CD4-positive, alpha-beta T cell (primary cell): Measurements from ENCODE around the gene DTD1. TPM values are rescaled to one million over a fixed set of nuclear protein-coding genes. Genes with fewer than 3 reads are reported as not detected.
A peak's percentile ranks its signal among the peaks of the same experiment; 100 is the strongest.

Source experiments
- ATAC-seq: fragments of 200-7000 bp; cut with Tn5 transposase; one replicate; pipeline ENCODE4 v1.10.0; 2022; ENCODE audit warnings: mild to moderate bottlenecking; ENCODE audit not compliant: poor library complexity
- CTCF ChIA-PET: fragments of 350-600 bp; sonication (Branson Sonifier 250); formaldehyde crosslinking; loops from one replicate; lab custom pipeline; 2021; ENCODE audit warnings: antibody characterized with exemption, inconsistent platforms; lab: Charles Lee
- POLR2A ChIA-PET: fragments of 350-600 bp; sonication (Branson Sonifier 250); formaldehyde crosslinking; loops from one replicate; lab custom pipeline; 2021; ENCODE audit warnings: antibody characterized with exemption, inconsistent platforms; lab: Charles Lee
- DNase-seq, 14 experiments: peaks; one replicate each; pipeline ENCODE4 v3.0.0-alpha.2; 2013 to 2020; ENCODE audit warnings: mixed read lengths in 2 of 14
- H3K27ac ChIP-seq, 2 donors: one replicate each; pipeline versions ENCODE4 v1.5.1 to v1.7.0; 2013; ENCODE audit warnings: low read length in 2 of 2, low read depth in 1 of 2, mild to moderate bottlenecking in 1 of 2
- H3K27me3 ChIP-seq, 2 experiments: 1 replicate in 1 of 2; 2 replicates in 1 of 2; pipeline versions ENCODE4 v1.6.1 to v1.7.0; 2013; ENCODE audit warnings: low read length in 2 of 2, control low read depth in 1 of 2, mild to moderate bottlenecking in 1 of 2, moderate library complexity in 1 of 2; ENCODE audit not compliant: insufficient read depth in 2 of 2, control insufficient read depth in 1 of 2
- H3K36me3 ChIP-seq: one replicate; pipeline ENCODE4 v1.6.1; 2013; ENCODE audit warnings: low read length, control low read depth; ENCODE audit not compliant: insufficient read depth
- H3K4me1 ChIP-seq: one replicate; pipeline ENCODE4 v1.6.1; 2013; ENCODE audit warnings: low read length, control low read depth; ENCODE audit not compliant: insufficient read depth
- H3K4me3 ChIP-seq: one replicate; pipeline ENCODE4 v1.5.1; 2013; ENCODE audit warnings: mild to moderate bottlenecking, low read length, moderate library complexity
- H3K9me3 ChIP-seq, 2 experiments: 1 replicate in 1 of 2; 2 replicates in 1 of 2; pipeline versions ENCODE4 v1.6.1 to v1.7.0; 2013; ENCODE audit warnings: low read length in 2 of 2, mild to moderate bottlenecking in 2 of 2, control low read depth in 1 of 2, moderate library complexity in 1 of 2; ENCODE audit not compliant: control insufficient read depth in 1 of 2, insufficient read depth in 1 of 2
- H3K27ac Mint-ChIP-seq: one replicate; pipeline ENCODE4 v1.8.0; 2020; ENCODE audit warnings: mixed read lengths
- H3K27me3 Mint-ChIP-seq: one replicate; pipeline ENCODE4 v1.8.0; 2021; ENCODE audit warnings: mixed read lengths
- H3K36me3 Mint-ChIP-seq: one replicate; pipeline ENCODE4 v1.8.0; 2021; ENCODE audit warnings: low read depth, mixed read lengths
- H3K4me1 Mint-ChIP-seq: one replicate; pipeline ENCODE4 v1.8.0; 2021; ENCODE audit warnings: low read depth, mixed read lengths
- H3K4me3 Mint-ChIP-seq: one replicate; pipeline ENCODE4 v1.8.0; 2020; ENCODE audit warnings: mild to moderate bottlenecking, mixed read lengths
- H3K9me3 Mint-ChIP-seq: one replicate; pipeline ENCODE4 v1.8.0; 2020; ENCODE audit warnings: mixed read lengths
- intact Hi-C, 2 experiments: fragments of 100-400 bp; cut with DNase I in 1 of 2; cut with micrococcal nuclease in 1 of 2; formaldehyde crosslinking; loops; one replicate each; pipeline versions ENCODE4 v1.15.1 to v1.9.0; 2023 to 2025; cut with DNase I, micrococcal nuclease
- total RNA-seq, 174 experiments: library from RNA in 2 of 174; stranded (reverse) in 2 of 174; gene quantifications; one replicate each; pipeline ENCODE4 v1.2.3 and lab custom pipeline; 2021 to 2026
- TF ChIP-seq, protein P1 (sequence below): fragments of 200-600 bp; IDR thresholded peaks from one replicate; pipeline ENCODE4 v1.8.0; 2022; ENCODE audit warnings: antibody characterized with exemption, mild to moderate bottlenecking

The DTD1 gene
- total RNA-seq, 2 experiments from 2014 or later, result 15.4 to 16.1 TPM

GRCh38 chr20:18805881-18806280 is 218.0 kb downstream of the DTD1 start:
- TF ChIP-seq, protein P1, sequence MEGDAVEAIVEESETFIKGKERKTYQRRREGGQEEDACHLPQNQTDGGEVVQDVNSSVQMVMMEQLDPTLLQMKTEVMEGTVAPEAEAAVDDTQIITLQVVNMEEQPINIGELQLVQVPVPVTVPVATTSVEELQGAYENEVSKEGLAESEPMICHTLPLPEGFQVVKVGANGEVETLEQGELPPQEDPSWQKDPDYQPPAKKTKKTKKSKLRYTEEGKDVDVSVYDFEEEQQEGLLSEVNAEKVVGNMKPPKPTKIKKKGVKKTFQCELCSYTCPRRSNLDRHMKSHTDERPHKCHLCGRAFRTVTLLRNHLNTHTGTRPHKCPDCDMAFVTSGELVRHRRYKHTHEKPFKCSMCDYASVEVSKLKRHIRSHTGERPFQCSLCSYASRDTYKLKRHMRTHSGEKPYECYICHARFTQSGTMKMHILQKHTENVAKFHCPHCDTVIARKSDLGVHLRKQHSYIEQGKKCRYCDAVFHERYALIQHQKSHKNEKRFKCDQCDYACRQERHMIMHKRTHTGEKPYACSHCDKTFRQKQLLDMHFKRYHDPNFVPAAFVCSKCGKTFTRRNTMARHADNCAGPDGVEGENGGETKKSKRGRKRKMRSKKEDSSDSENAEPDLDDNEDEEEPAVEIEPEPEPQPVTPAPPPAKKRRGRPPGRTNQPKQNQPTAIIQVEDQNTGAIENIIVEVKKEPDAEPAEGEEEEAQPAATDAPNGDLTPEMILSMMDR, result no peak
- Histone ChIP-seq H3K4me3 (no peak overlapping the region), H3K4me1 (peaks cover 2% of the 10 kb centered on the region), H3K9me3 (no peaks in the 10 kb centered on the region), H3K27ac (no peak overlapping the region), H3K36me3 (no peaks in the 10 kb centered on the region), H3K27me3 (peaks cover 0 to 8% of the 10 kb centered on the region in 2 experiments)
- intact Hi-C loops, result no loop called here
- peak overlapping the region; percentile 80 for H3K27ac Mint-ChIP-seq
- H3K27me3 Mint-ChIP-seq, result peaks cover 5% of the 10 kb centered on the region
- peak in 2 of 14 experiments; percentile 5 to 7 for DNase-seq
- CTCF ChIA-PET, result interaction anchor here (1.0 kb wide), 1 partner anchor 12 kb away, joined by 3 read pairs; no protein-coding TSS in a partner anchor
- POLR2A ChIA-PET, result interaction anchor here (1.4 kb wide), 1 partner anchor 12 kb away, joined by 10 read pairs; no protein-coding TSS in a partner anchor
- peaks cover 16% of the 10 kb centered on the region for H3K4me1 Mint-ChIP-seq
- H3K36me3 Mint-ChIP-seq, result no peaks in the 10 kb centered on the region
- H3K9me3 Mint-ChIP-seq, result no peaks in the 10 kb centered on the region
- ATAC-seq, result peak; percentile 89
- H3K4me3 Mint-ChIP-seq, result peak overlapping the region; percentile 0

DNA sequence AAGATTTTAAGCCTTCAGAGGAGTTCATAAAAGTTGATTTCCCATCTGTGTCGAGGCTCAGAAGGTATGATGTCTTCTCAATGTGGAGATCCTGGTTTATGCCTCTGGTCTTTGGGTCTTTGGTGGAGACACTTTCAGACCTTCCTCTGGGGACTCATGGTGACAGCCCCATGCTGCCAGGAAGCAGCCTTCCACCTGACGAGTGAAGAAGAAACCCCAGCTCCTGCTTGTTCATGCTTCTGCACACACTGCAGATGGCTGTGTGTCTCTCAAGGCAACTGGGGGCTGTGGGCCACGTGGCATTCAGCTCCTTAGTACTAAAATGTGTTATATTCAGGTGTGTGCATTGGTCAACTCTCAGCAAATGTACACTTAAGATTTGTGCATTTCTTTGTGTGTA is 220.9 kb downstream of the DTD1 start:
- TF ChIP-seq, protein P1, result no peak
- no peaks in the 10 kb centered on the region for H3K27me3 ChIP-seq
- CTCF ChIA-PET, result no interaction called here
- ATAC-seq (no peak), DNase-seq (no peak)
- peaks cover 16% of the 10 kb centered on the region for H3K4me1 Mint-ChIP-seq
- no peak overlapping the region for H3K27ac Mint-ChIP-seq
- H3K4me3 Mint-ChIP-seq, result no peak overlapping the region
- H3K27ac ChIP-seq, result no peak overlapping the region
- no peaks in the 10 kb centered on the region for H3K36me3 Mint-ChIP-seq
- no peaks in the 10 kb centered on the region for H3K27me3 Mint-ChIP-seq
- no peaks in the 10 kb centered on the region for H3K9me3 Mint-ChIP-seq
- H3K36me3 ChIP-seq, result no peaks in the 10 kb centered on the region
- intact Hi-C loops, result no loop called here
- peaks cover 2% of the 10 kb centered on the region for H3K4me1 ChIP-seq
- H3K9me3 ChIP-seq, result no peaks in the 10 kb centered on the region
- H3K4me3 ChIP-seq, result no peak overlapping the region
- POLR2A ChIA-PET, result no interaction called here

DNA sequence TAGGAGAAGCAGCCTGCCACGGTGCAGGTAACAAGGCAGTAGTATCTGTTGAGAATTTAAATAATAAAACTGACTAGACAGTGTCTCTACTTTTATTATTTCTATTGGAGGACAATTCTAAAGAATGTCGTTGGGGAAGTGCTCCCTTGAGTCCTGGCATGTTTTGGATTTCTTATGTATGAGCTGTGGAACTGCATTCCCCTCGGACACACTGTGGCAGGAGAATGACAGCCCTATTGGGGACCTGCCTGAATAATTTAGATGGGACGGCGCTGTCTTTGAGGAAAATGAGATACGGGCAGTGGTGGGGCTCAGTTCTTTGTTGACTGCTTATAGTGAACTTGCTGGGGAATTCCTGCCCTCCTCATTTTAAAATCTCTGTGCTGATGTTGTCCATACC is 223.3 kb downstream of the DTD1 start:
- Histone ChIP-seq H3K27me3 (no peaks in the 10 kb centered on the region), H3K4me3 (no peak overlapping the region), H3K4me1 (no peaks in the 10 kb centered on the region), H3K9me3 (no peaks in the 10 kb centered on the region), H3K27ac (no peak overlapping the region), H3K36me3 (no peaks in the 10 kb centered on the region)
- H3K27me3 Mint-ChIP-seq, result peaks cover 4% of the 10 kb centered on the region
- DNase-seq (no peak), ATAC-seq (no peak)
- intact Hi-C loops, result no loop called here
- POLR2A ChIA-PET, result interaction anchor here (1.2 kb wide), 1 partner anchor 17 kb away, joined by 5 read pairs; no protein-coding TSS in a partner anchor
- no peaks in the 10 kb centered on the region for H3K36me3 Mint-ChIP-seq
- CTCF ChIA-PET, result no interaction called here
- H3K27ac Mint-ChIP-seq, result no peak overlapping the region
- peaks cover 7% of the 10 kb centered on the region for H3K4me1 Mint-ChIP-seq
- H3K9me3 Mint-ChIP-seq, result no peaks in the 10 kb centered on the region
- no peak overlapping the region for H3K4me3 Mint-ChIP-seq
- TF ChIP-seq, protein P1, result no peak
